Transverse colon (tissue), 4 donors: ENCODE measurements around the gene LDLRAD4.

Experiments used
- CTCF ChIP-seq, 5 experiments: fragments of 200-600 bp in 3 of 5; fragments of 450-650 bp in 2 of 5; sonication (generic) in 3 of 5; IDR thresholded peaks; 1 replicate in 2 of 5; 2 replicates in 3 of 5; pipeline ENCODE4 v1.5.1; 2016 to 2017; ENCODE audit warnings: antibody characterized with exemption in 5 of 5, inconsistent platforms in 3 of 5, mild to moderate bottlenecking in 2 of 5, moderate library complexity in 1 of 5
- EP300 ChIP-seq: sonication (generic); formaldehyde crosslinking; IDR thresholded peaks from one replicate; pipeline ENCODE4 v1.6.1; 2017; ENCODE audit warnings: antibody characterized with exemption, low read depth
- POLR2A ChIP-seq: fragments of 450-650 bp; IDR thresholded peaks from one replicate; pipeline ENCODE4 v1.6.1; 2016; ENCODE audit warnings: antibody characterized with exemption, mild to moderate bottlenecking, moderate library complexity
- POLR2AphosphoS5 ChIP-seq, 3 donors: sonication (generic); formaldehyde crosslinking; IDR thresholded peaks; one replicate each; pipeline ENCODE4 v1.6.1; 2016; ENCODE audit warnings: antibody characterized with exemption in 3 of 3

- TF ChIP-seq CTCF (IDR thresholded peaks at IDR 0.05) (no peak), POLR2AphosphoS5 (IDR thresholded peaks at IDR 0.05) (no peak), EP300 (no peak), POLR2A (no peak)
These were observed 147.6 kb downstream of the LDLRAD4 start for GRCh38 chr18:13366131-13366530.
